Measurements from ENCODE around the gene FOXA2.

The FOXA2 gene
- 0 to 0.12 (median 0) reads per million in 9 experiments for total RNA-seq

DNA sequence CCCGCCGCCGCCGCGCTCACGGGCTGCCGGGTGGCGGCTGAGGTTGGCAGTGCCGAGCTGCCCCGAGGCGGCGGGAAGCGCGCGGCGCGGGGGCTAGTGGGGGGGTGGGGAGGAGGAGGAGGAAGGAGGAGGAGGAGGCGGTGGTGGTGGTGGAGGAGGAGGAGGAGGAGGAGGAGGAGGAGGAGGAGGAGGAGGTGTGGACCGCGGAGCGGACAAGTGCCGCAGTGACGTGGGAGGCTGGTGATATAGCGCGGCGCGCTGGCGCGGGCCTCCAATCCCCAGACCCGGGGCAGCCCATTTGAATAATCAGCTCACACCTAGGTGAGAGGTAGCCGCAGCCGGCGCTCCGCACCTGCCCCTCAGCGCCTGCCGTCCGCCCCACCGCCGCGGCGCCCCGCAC, at the start of gene FOXA2:
Gene FOXA2, minus strand, starts transcription at position 51 of the 400 bp plus-strand sequence. CDS start 294 bp downstream, outside the sequence.
- no peak for ATAC-seq (replicated peaks)
- H3K27me3 Mint-ChIP-seq: peaks cover 41 to 78% of the 10 kb centered on the region in 2 donors
- no peak within 1 kb of the TSS for H3K27ac Mint-ChIP-seq
- no peak for DNase-seq
- peaks cover 2 to 9% of the 10 kb centered on the region in 2 donors for H3K9me3 Mint-ChIP-seq
- no peak within 1 kb of the TSS for H3K4me3 Mint-ChIP-seq
- H3K4me1 Mint-ChIP-seq (ENCODE audit: low read depth in 2 of 2): no peaks in the 10 kb centered on the region
- no peaks in the 10 kb centered on the region for H3K36me3 Mint-ChIP-seq (ENCODE audit: insufficient read depth)

DNA sequence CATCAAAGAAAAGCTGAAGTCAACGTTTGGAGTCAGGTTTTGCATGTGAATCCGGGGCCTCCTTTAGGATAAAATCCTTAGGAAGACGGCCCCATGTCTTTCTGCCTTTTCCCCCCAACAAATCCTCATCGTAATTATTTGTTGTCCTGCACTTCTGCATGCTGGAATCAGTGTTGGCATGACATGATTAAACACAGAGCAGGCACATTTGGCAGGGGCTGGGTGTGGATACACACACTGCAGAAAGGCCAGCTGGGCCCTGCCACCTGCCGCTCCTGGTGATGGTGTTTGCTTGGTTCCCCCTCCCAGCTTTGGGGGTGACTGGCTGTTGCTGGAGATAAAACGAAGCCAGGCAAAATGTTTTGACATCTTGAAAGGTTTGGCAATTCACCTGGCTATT, 46.3 kb upstream of the FOXA2 start:
- no peak for ATAC-seq (replicated peaks)
- no peak overlapping the region for H3K4me3 Mint-ChIP-seq
- H3K36me3 Mint-ChIP-seq (ENCODE audit: insufficient read depth): no peaks in the 10 kb centered on the region
- H3K9me3 Mint-ChIP-seq: peaks cover 2 to 7% of the 10 kb centered on the region in 2 donors
- no peaks in the 10 kb centered on the region for H3K4me1 Mint-ChIP-seq (ENCODE audit: low read depth in 2 of 2)
- no peak overlapping the region for H3K27ac Mint-ChIP-seq
- H3K27me3 Mint-ChIP-seq: no peaks in the 10 kb centered on the region
- no peak for DNase-seq

DNA sequence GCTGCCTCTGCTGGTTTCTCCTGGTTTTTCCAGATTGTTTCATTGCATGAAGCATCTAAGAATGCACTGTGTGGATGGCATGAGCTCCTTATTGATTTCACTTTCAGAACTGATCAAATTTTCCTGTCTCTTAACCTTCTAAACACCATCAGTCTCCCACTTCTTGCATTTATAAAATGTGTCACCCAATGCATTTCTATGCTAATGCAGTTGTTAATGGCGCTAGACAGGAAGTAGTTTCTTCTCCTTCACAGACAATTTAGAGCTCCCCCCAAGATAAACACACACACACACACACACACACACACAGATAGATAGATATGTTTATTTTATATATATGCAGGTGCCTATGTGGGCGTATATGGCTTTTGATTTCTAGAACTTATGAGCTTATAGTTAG, 45.6 kb upstream of the FOXA2 start:
- no peaks in the 10 kb centered on the region for H3K36me3 Mint-ChIP-seq (ENCODE audit: insufficient read depth)
- DNase-seq (no peak), ATAC-seq (replicated peaks) (no peak)
- H3K27me3 Mint-ChIP-seq: no peaks in the 10 kb centered on the region
- H3K27ac Mint-ChIP-seq: no peak overlapping the region
- no peak overlapping the region for H3K4me3 Mint-ChIP-seq
- H3K4me1 Mint-ChIP-seq (ENCODE audit: low read depth in 2 of 2): no peaks in the 10 kb centered on the region
- peaks cover 2 to 7% of the 10 kb centered on the region in 2 donors for H3K9me3 Mint-ChIP-seq

DNA sequence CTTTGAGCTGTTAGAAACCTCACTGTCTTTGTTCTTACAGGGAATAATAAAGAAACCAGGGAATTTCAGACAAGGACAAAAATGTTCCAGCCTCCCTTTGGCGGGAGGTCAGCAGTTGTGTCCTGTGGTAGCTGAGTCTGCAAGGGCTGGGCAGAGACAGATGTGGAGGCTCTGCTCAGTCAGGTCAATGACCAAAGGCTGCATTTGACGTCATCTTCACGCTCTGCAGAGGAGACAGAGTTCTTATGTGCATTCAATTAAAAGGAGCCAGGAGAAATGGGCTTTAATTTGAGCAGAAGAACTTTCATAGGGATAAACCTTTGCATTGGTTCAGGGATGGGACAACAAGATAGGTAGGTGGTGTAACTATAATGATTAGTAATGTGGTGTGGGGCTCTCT, 45.1 kb upstream of the FOXA2 start:
- Mint-ChIP-seq H3K36me3 (ENCODE audit: insufficient read depth) (no peaks in the 10 kb centered on the region), H3K27ac (no peak overlapping the region), H3K4me1 (ENCODE audit: low read depth in 2 of 2) (no peaks in the 10 kb centered on the region), H3K27me3 (no peaks in the 10 kb centered on the region), H3K4me3 (no peak overlapping the region), H3K9me3 (peaks cover 2 to 7% of the 10 kb centered on the region in 2 donors)
- no peak for ATAC-seq (replicated peaks)
- no peak for DNase-seq

DNA sequence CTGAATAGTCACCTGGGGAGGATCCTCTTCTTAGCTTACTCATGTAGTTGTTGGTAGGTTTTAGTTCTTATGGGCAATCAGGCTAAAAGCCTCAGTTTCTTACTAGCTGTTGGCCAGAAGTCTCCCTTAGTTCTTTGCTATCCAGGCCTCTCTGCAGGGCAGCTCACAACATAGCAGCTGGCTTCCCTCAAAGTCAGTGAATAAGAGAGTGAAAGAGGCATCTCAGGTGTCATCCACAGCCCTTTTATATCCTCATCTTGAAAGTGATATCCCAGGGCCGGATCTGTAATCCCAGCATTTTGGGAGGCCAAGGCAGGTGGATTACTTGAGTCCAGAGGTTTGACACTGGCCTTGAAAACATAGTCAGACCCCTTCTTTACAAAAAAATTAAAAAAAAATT, 42.1 kb upstream of the FOXA2 start:
- no peaks in the 10 kb centered on the region for H3K36me3 Mint-ChIP-seq (ENCODE audit: insufficient read depth)
- ATAC-seq (replicated peaks) (no peak), DNase-seq (no peak)
- H3K4me3 Mint-ChIP-seq: no peak overlapping the region
- no peaks in the 10 kb centered on the region for H3K4me1 Mint-ChIP-seq (ENCODE audit: low read depth in 2 of 2)
- no peaks in the 10 kb centered on the region for H3K27me3 Mint-ChIP-seq
- H3K27ac Mint-ChIP-seq: no peak overlapping the region
- no peaks in the 10 kb centered on the region for H3K9me3 Mint-ChIP-seq

DNA sequence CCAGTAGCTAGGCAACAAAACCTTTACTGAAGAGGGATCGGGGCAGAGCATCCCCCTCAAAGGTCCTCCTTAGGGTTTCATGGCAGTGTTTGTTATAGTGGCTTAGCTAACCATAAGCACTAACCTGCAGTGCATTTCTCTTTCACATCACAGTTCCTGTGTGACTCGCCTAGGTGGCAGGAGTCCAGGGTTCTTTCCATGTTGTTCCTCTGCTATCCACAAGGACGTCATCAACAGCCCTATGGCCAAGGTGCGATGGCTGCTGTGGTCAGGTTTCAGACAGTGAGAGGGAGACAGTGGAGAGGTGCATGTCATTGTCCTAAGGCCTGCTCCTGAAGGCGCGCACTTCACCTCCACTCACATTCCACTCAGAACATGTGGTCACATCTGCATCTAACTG, 38.8 kb upstream of the FOXA2 start:
- no peak for ATAC-seq (replicated peaks)
- no peaks in the 10 kb centered on the region for H3K27me3 Mint-ChIP-seq
- no peaks in the 10 kb centered on the region for H3K9me3 Mint-ChIP-seq
- no peaks in the 10 kb centered on the region for H3K4me1 Mint-ChIP-seq (ENCODE audit: low read depth in 2 of 2)
- no peak overlapping the region for H3K27ac Mint-ChIP-seq
- DNase-seq: no peak
- H3K36me3 Mint-ChIP-seq (ENCODE audit: insufficient read depth): no peaks in the 10 kb centered on the region
- no peak overlapping the region for H3K4me3 Mint-ChIP-seq

DNA sequence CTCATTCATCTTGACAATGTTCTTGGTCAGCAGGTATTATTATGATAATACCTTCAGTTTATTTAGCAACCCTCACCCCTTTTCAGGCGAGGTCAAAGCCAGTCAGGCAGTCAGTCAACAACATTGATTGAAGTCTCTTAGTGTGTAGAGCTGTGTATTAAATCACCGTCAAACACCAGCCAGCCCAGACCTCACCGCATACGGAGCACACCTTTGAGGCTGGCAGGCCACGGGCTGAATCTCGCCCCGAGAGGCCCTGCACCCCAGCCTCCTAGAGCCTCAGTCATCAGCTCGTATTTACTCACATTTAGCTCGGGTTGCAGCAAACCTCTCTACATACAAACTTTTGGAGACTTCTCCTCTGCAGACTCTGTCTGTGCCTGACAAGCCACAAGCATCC, 36.0 kb upstream of the FOXA2 start:
- Mint-ChIP-seq H3K27ac (no peak overlapping the region), H3K27me3 (no peaks in the 10 kb centered on the region), H3K36me3 (ENCODE audit: insufficient read depth) (no peaks in the 10 kb centered on the region), H3K9me3 (peaks cover 0 to 6% of the 10 kb centered on the region in 2 donors), H3K4me3 (no peak overlapping the region), H3K4me1 (ENCODE audit: low read depth in 2 of 2) (no peaks in the 10 kb centered on the region)
- DNase-seq (no peak), ATAC-seq (replicated peaks) (no peak)

DNA sequence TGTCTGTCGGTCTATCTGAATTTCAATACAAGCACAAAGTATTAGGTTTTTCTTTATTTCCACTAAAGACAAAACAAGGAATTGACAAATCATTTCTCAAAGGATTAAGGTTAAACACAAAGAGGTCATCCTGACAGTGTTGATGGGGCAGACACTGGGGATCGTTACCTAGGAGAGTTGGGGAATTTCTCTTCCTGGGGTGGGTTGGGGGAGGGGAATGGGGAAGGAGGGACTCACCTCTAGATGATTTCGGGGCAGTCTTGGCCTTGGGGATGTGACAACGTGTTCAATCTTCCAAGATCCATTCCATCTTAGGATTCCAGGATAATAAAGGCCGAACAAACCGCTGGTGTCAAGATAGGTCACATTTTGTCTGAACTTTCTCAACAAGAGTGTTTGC, 35.4 kb upstream of the FOXA2 start:
- no peaks in the 10 kb centered on the region for H3K27me3 Mint-ChIP-seq
- H3K4me3 Mint-ChIP-seq: no peak overlapping the region
- H3K36me3 Mint-ChIP-seq (ENCODE audit: insufficient read depth): no peaks in the 10 kb centered on the region
- no peak overlapping the region for H3K27ac Mint-ChIP-seq
- no peak for DNase-seq
- no peak for ATAC-seq (replicated peaks)
- peaks cover 0 to 6% of the 10 kb centered on the region in 2 donors for H3K9me3 Mint-ChIP-seq
- H3K4me1 Mint-ChIP-seq (ENCODE audit: low read depth in 2 of 2): no peaks in the 10 kb centered on the region

DNA sequence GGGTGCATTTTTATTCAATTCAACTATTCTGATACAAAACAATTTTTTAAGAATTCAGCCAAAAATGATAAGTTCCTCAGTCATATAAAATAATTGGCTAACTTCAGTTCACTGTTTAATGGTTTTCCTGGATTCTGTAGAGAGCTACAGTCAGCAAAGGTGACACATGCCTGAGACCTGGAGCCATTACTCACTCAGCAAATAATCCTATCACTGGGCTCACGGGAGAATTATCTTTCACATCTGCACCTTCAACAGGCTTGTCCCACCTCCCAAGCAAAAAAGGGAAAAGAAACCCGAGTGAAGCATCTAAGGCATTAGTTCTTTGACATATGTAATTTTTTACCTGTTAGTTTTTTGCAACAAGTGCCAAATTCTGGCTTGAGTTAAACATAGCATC, 34.9 kb upstream of the FOXA2 start:
- ATAC-seq (replicated peaks) (no peak), DNase-seq (no peak)
- no peaks in the 10 kb centered on the region for H3K27me3 Mint-ChIP-seq
- no peaks in the 10 kb centered on the region for H3K4me1 Mint-ChIP-seq (ENCODE audit: low read depth in 2 of 2)
- no peak overlapping the region for H3K4me3 Mint-ChIP-seq
- no peaks in the 10 kb centered on the region for H3K36me3 Mint-ChIP-seq (ENCODE audit: insufficient read depth)
- peaks cover 0 to 6% of the 10 kb centered on the region in 2 donors for H3K9me3 Mint-ChIP-seq
- no peak overlapping the region for H3K27ac Mint-ChIP-seq

DNA sequence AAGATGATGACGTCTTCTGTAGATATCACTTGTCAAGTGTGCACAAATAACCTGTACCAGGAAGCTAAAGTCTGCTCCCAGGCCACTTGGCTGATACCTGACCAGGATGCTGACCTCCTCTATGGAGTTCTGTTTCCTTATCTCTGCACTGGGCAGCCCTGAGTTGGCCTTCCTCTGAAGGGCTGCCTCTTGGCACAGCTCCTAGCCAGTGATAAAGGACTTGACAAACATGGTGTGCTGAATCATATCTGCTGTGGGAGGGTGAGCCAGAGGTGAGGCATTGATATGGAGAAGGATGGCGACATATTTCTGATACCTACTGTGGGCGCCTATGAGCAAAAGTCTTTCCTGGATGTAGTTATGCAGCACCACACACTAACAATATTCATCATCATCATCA, 32.8 kb upstream of the FOXA2 start:
- H3K36me3 Mint-ChIP-seq (ENCODE audit: insufficient read depth): no peaks in the 10 kb centered on the region
- H3K9me3 Mint-ChIP-seq: peaks cover 7 to 11% of the 10 kb centered on the region in 2 donors
- no peak overlapping the region for H3K27ac Mint-ChIP-seq
- H3K27me3 Mint-ChIP-seq: no peaks in the 10 kb centered on the region
- no peak for ATAC-seq (replicated peaks)
- H3K4me3 Mint-ChIP-seq: no peak overlapping the region
- no peak for DNase-seq
- H3K4me1 Mint-ChIP-seq (ENCODE audit: low read depth in 2 of 2): no peaks in the 10 kb centered on the region

DNA sequence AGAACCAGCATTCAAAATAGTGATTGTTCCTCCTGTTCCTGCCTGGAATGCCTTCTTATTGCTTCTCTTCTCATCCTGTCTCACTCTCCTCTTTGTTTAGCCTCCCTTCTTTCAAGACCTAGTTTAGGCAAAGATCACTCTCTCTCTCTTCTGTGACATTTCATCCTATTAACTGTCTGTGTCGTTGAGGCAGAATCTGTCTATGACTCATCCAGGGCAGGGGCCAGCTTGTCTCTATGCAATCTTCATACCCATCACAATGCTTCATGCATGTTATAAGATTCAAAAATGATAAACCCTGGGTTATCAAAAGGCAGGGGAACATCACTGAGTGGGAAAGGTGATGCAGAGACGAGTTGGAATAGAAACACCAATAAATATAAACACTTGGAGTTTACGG, 32.2 kb upstream of the FOXA2 start:
- no peak for DNase-seq
- H3K36me3 Mint-ChIP-seq (ENCODE audit: insufficient read depth): no peaks in the 10 kb centered on the region
- no peaks in the 10 kb centered on the region for H3K4me1 Mint-ChIP-seq (ENCODE audit: low read depth in 2 of 2)
- no peak overlapping the region for H3K4me3 Mint-ChIP-seq
- H3K27me3 Mint-ChIP-seq: no peaks in the 10 kb centered on the region
- peaks cover 7 to 11% of the 10 kb centered on the region in 2 donors for H3K9me3 Mint-ChIP-seq
- no peak for ATAC-seq (replicated peaks)
- no peak overlapping the region for H3K27ac Mint-ChIP-seq

DNA sequence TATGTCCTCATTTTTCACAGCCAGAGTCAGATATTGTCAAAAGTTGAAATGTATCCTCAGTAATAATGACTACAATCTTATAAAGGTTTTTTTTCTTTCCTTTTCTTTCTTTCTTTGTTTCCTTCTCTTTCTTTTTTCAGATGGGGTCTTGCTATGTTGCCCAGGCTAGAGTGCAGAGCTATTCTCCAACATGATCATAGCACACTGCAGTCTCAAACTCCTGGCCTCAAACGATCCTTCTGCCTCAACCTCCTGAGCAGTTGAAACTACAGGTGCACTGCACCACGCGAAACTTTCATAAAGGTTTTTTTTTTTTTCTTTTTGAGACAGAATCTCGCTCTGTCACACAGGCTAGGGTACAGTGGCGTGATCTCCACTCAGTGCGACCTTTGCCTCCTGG, 31.1 kb upstream of the FOXA2 start:
- DNase-seq (no peak), ATAC-seq (replicated peaks) (no peak)
- no peak overlapping the region for H3K4me3 Mint-ChIP-seq
- H3K36me3 Mint-ChIP-seq (ENCODE audit: insufficient read depth): no peaks in the 10 kb centered on the region
- H3K4me1 Mint-ChIP-seq (ENCODE audit: low read depth in 2 of 2): no peaks in the 10 kb centered on the region
- H3K27ac Mint-ChIP-seq: no peak overlapping the region
- no peaks in the 10 kb centered on the region for H3K27me3 Mint-ChIP-seq
- peaks cover 7 to 11% of the 10 kb centered on the region in 2 donors for H3K9me3 Mint-ChIP-seq

DNA sequence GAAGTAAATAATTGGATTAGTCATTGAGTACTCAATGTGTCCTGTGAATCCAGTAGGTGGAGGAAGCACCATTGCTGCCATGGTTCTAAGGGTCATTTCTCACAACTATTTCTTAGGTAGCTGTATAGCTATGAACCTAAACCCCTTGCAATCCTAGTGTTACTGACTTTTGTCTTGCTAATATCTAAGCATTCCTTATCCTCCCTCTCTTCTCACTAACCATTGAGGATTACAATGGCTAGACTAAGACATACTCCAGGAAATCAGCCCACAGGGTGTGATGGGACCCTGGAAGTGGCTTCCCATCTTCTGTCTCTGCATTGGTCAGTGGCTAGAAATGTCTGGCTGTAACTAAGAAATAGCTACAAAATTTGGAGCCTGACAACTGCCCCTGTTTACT, 27.3 kb upstream of the FOXA2 start:
- H3K9me3 Mint-ChIP-seq: peaks cover 7% of the 10 kb centered on the region in 2 donors
- no peak for ATAC-seq (replicated peaks)
- no peak overlapping the region for H3K4me3 Mint-ChIP-seq

DNA sequence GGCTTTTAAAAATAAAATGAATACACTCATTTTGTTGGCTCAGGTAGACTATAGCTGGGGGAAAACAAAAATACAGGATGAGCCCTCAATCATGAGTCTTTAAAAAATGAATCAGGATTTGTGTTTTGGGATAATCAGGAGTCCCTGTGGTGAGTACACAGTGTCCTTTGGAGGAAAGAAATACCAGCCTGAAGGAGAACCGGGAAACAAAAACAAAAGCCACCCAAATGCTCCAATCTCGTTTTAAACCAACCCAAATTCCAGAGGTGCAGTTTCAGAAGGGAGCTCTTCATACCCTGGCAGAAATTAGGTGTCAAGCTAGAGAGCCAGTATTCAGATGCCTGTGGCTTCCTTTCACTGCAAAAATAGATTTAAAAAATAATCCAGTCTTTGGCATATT, 23.3 kb upstream of the FOXA2 start:
- no peaks in the 10 kb centered on the region for H3K4me1 Mint-ChIP-seq (ENCODE audit: low read depth in 2 of 2)
- no peaks in the 10 kb centered on the region for H3K27me3 Mint-ChIP-seq
- no peaks in the 10 kb centered on the region for H3K9me3 Mint-ChIP-seq
- H3K36me3 Mint-ChIP-seq (ENCODE audit: insufficient read depth): no peaks in the 10 kb centered on the region
- H3K4me3 Mint-ChIP-seq: no peak overlapping the region
- no peak overlapping the region for H3K27ac Mint-ChIP-seq
- ATAC-seq (replicated peaks) (no peak), DNase-seq (no peak)

More for the DNA sequence above, 27.3 kb upstream of the FOXA2 start:
- no peaks in the 10 kb centered on the region for H3K27me3 Mint-ChIP-seq
- H3K36me3 Mint-ChIP-seq (ENCODE audit: insufficient read depth): no peaks in the 10 kb centered on the region
- H3K4me1 Mint-ChIP-seq (ENCODE audit: low read depth in 2 of 2): no peaks in the 10 kb centered on the region
- no peak overlapping the region for H3K27ac Mint-ChIP-seq
- DNase-seq: no peak

DNA sequence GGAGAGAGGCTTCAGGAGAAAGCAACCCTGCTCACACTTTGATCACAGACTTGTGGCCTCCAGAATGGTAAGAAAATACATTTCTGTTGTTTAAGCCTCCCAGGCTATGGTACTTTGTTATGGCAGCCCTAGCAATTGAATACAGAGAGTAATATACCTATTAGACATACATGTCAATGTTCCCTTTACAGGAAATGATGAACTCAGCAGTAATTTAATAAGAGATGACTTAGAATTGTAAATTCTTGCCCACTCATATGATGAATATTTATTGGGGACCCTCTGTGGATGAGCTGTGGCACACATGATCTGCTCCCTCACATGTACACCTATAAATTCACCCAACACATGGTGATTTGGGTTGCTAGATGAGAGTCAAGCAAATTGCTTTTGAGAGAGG, 20.4 kb upstream of the FOXA2 start:
- Mint-ChIP-seq H3K9me3 (no peaks in the 10 kb centered on the region), H3K4me1 (ENCODE audit: low read depth in 2 of 2) (no peaks in the 10 kb centered on the region), H3K4me3 (no peak overlapping the region), H3K27me3 (no peaks in the 10 kb centered on the region), H3K36me3 (ENCODE audit: insufficient read depth) (no peaks in the 10 kb centered on the region), H3K27ac (no peak overlapping the region)
- no peak for ATAC-seq (replicated peaks)
- no peak for DNase-seq
